OCI-LY7 (cell line): Measurements from ENCODE around the gene ZBTB20. TPM values are rescaled to one million over a fixed set of nuclear protein-coding genes. Genes with fewer than 3 reads are reported as not detected.

Experiments
- BruUV-seq: library from RNA; stranded (reverse); fragments of 400-500 nt; replicated peaks from 2 replicates; lab custom pipeline; 2021; lab: Mats Ljungman, UMichigan
- CTCF ChIA-PET: fragments of 300-600 bp; sonication (Branson Sonifier 250); formaldehyde crosslinking; loops from one replicate; lab custom pipeline; 2022; ENCODE audit warnings: antibody characterized with exemption; ENCODE audit not compliant: unreplicated experiment; lab: Charles Lee
- POLR2A ChIA-PET: fragments of 300-600 bp; sonication (Branson Sonifier 250); formaldehyde crosslinking; loops from one replicate; lab custom pipeline; 2022; ENCODE audit warnings: antibody characterized with exemption; lab: Charles Lee
- DNase-seq: peaks from one replicate; pipeline ENCODE4 v3.0.0-alpha.2; 2015; ENCODE audit warnings: low spot score
- H2AFZ ChIP-seq: fragments of 200-600 bp; sonication (generic), shearing (Covaris generic); 2 replicates; pipeline ENCODE4 v1.6.1; 2014; ENCODE audit warnings: mild to moderate bottlenecking, antibody characterized with exemption, low read length, moderate library complexity
- H3K27ac ChIP-seq: fragments of 200-600 bp; sonication (generic); 2 replicates; pipeline ENCODE4 v1.5.1; 2014; ENCODE audit warnings: mixed run types, low read depth, mild to moderate bottlenecking, moderate library complexity, low read length, inconsistent platforms; ENCODE audit not compliant: poor library complexity, severe bottlenecking
- H3K36me3 ChIP-seq: fragments of 200-600 bp; sonication (generic); 2 replicates; pipeline ENCODE4 v1.6.1; 2014; ENCODE audit warnings: mild to moderate bottlenecking, antibody characterized with exemption, low read length, moderate library complexity, mixed read lengths; ENCODE audit not compliant: insufficient read depth
- H3K4me1 ChIP-seq: fragments of 200-600 bp; sonication (generic); 2 replicates; pipeline ENCODE4 v1.5.1; 2014; ENCODE audit warnings: mild to moderate bottlenecking, low read length; ENCODE audit not compliant: insufficient read depth, poor library complexity, severe bottlenecking
- H3K4me2 ChIP-seq: fragments of 200-600 bp; sonication (generic); 2 replicates; pipeline ENCODE4 v1.6.1; 2014; ENCODE audit warnings: mild to moderate bottlenecking, low read length
- H3K4me3 ChIP-seq: fragments of 200-600 bp; sonication (generic); 2 replicates; pipeline ENCODE4 v1.5.1; 2014; ENCODE audit warnings: mild to moderate bottlenecking, low read depth, low read length; ENCODE audit not compliant: poor library complexity, severe bottlenecking
- H3K79me2 ChIP-seq: fragments of 200-600 bp; sonication (generic); 2 replicates; pipeline ENCODE4 v1.6.1; 2016; ENCODE audit warnings: low read depth, mild to moderate bottlenecking, low read length, moderate library complexity, mixed read lengths; ENCODE audit not compliant: insufficient read depth
- H3K9me2 ChIP-seq: fragments of 200-600 bp; sonication (generic); 2 replicates; pipeline ENCODE4 v1.6.1; 2016; ENCODE audit warnings: mild to moderate bottlenecking, low read length, mixed read lengths; ENCODE audit not compliant: insufficient read depth
- H3K9me3 ChIP-seq: fragments of 200-600 bp; sonication (generic); 2 replicates; pipeline ENCODE4 v1.6.1; 2014; ENCODE audit warnings: mild to moderate bottlenecking, mixed run types, low read length, mixed read lengths
- H4K20me1 ChIP-seq: fragments of 200-600 bp; sonication (generic); 2 replicates; pipeline ENCODE4 v1.6.1; 2014; ENCODE audit warnings: mild to moderate bottlenecking, antibody characterized with exemption, low read length, moderate library complexity, mixed read lengths; ENCODE audit not compliant: insufficient read depth
- CTCF ChIP-seq: fragments of 200-600 bp; sonication (generic); conservative IDR thresholded peaks from 2 replicates; pipeline ENCODE4 v1.5.1; 2014; ENCODE audit warnings: mild to moderate bottlenecking, antibody characterized with exemption, low read length, moderate library complexity, mixed read lengths
- EZH2phosphoT487 ChIP-seq: fragments of 200-600 bp; sonication (generic); IDR thresholded peaks from 2 replicates; pipeline ENCODE4 v1.6.1; 2018; ENCODE audit warnings: low read depth, borderline replicate concordance, mild to moderate bottlenecking, mixed run types, antibody characterized with exemption, low read length, moderate library complexity, mixed read lengths
- intact Hi-C: fragments of 100-400 bp; cut with micrococcal nuclease; formaldehyde crosslinking; loops from one replicate; pipeline ENCODE4 v1.10.0; 2022; ENCODE audit not compliant: unreplicated experiment
- total RNA-seq, 2 experiments: library from RNA; depleted of rRNA in 1 of 2; stranded (reverse); fragments of >200 nt in 1 of 2; shearing (Covaris generic) in 1 of 2; gene quantifications; 2 replicates each; pipeline ENCODE4 v1.2.3, GENCODE V29; 2014 to 2022

Gene ZBTB20
- total RNA-seq, 2 experiments from 2014 or later, result 5.5 to 11.8 TPM

DNA sequence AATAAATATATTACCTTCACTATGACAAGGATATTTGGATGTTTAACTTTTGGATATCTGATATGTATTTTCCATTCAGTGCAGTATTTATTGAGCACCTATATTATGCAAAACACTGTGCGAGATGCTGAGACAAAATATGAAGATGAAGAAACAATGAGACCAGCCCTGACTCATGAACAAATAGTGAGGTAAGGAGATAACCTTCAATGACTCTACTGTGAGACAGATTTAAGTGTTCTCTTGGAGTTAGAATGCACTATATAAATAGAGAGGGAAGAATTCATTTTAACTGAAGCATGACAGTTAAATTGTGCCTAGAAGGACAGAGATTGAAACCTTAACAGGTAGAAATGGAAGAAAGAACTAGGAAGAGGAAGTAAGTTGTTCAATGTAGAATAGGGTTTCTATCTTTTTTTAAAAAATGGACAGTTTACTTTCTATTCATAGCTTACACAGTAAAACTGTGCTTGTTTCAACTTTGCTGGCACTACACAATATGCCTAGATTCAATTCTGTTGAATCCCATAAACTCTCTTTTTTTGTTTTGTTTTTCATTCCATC is 124.2 kb downstream of the ZBTB20 start:
- Histone ChIP-seq H3K79me2 (no peaks in the 10 kb centered on the region), H3K4me1 (no peaks in the 10 kb centered on the region), H3K4me3 (no peak overlapping the region), H3K4me2 (no peak overlapping the region), H2AFZ (no peak overlapping the region), H3K27ac (no peak overlapping the region), H3K36me3 (no peaks in the 10 kb centered on the region), H3K9me3 (no peaks in the 10 kb centered on the region), H3K9me2 (no peaks in the 10 kb centered on the region), H4K20me1 (no peaks in the 10 kb centered on the region)
- intact Hi-C loops, result no loop called here
- ChIA-PET CTCF (no interaction called here), POLR2A (no interaction called here)
- TF ChIP-seq CTCF, result no peak
- TF ChIP-seq EZH2phosphoT487, result no peak
- BruUV-seq, result no TSS peak
- no peak for DNase-seq

DNA sequence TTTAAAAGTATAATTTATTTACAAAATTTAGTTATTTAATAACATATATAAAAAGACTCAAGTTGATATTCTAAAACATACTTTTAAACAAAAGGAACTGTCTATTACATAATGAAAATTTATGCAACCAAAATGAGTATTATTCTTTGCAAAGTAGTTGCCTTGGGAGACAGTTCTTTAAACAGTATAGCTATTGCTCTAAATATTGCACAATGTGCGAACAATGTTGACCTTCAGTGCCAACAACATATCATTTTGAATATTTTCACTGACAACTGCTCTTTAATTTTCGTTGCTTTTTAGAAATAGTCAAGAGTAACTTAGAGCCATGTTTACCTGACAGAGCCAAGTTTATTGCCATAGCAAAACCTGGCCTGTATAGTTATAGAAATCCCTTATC is 124.9 kb downstream of the ZBTB20 start:
- no peak overlapping the region for H3K4me3 ChIP-seq
- no peak overlapping the region for H3K27ac ChIP-seq
- no peaks in the 10 kb centered on the region for H3K9me3 ChIP-seq
- H2AFZ ChIP-seq, result no peak overlapping the region
- no peak for DNase-seq
- no peaks in the 10 kb centered on the region for H3K79me2 ChIP-seq
- no peaks in the 10 kb centered on the region for H3K4me1 ChIP-seq
- no peak for TF ChIP-seq EZH2phosphoT487
- no peak for TF ChIP-seq CTCF
- H3K4me2 ChIP-seq, result no peak overlapping the region
- no peaks in the 10 kb centered on the region for H3K9me2 ChIP-seq
- ChIA-PET POLR2A (no interaction called here), CTCF (no interaction called here)
- BruUV-seq, result no TSS peak
- H4K20me1 ChIP-seq, result no peaks in the 10 kb centered on the region
- H3K36me3 ChIP-seq, result no peaks in the 10 kb centered on the region
- intact Hi-C loops, result no loop called here

- no peak overlapping the region for H3K4me2 ChIP-seq
- H3K4me1 ChIP-seq, result no peaks in the 10 kb centered on the region
- H4K20me1 ChIP-seq, result no peaks in the 10 kb centered on the region
- no peak overlapping the region for H3K27ac ChIP-seq
- H3K79me2 ChIP-seq, result no peaks in the 10 kb centered on the region
- no peaks in the 10 kb centered on the region for H3K36me3 ChIP-seq
- no peak overlapping the region for H3K4me3 ChIP-seq
- no peak overlapping the region for H2AFZ ChIP-seq
- TF ChIP-seq EZH2phosphoT487 (no peak), CTCF (no peak)
- no peaks in the 10 kb centered on the region for H3K9me2 ChIP-seq
- POLR2A ChIA-PET, result no interaction called here
- DNase-seq, result no peak
- intact Hi-C loops, result no loop called here
- CTCF ChIA-PET, result no interaction called here
- no TSS peak for BruUV-seq
- H3K9me3 ChIP-seq, result no peaks in the 10 kb centered on the region
Observed at GRCh38 chr3:115021061-115021460, 126.0 kb downstream of the ZBTB20 start.
